ENCODE measurements around the gene SFXN4. TPM values are rescaled to one million over a fixed set of nuclear protein-coding genes. Genes with fewer than 3 reads are reported as not detected.

Gene SFXN4
- total RNA-seq, 2 donors from 2014 or later: 20.5 to 32.0 TPM

DNA sequence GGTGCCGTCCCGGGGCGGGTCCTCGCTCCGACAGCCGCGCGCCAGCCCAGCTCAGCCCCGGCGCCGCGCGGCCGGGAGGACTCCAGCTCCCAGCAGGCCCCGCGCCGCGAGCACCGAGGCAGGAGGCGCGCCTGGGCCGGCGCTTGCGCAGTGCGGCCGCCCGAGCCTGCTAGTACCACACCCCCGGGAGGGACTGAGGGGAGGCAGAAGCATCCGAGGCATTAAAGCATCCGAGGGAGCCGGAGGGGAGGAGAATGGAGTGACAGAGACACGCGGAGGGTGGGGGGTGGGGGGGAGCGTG is 41.8 kb upstream of the SFXN4 start, which contains the start of gene GRK5:
Gene GRK5, plus strand, starts transcription at position 206 of the 301 bp plus-strand sequence. CDS start 347 bp downstream, outside the sequence.
- peak within 1 kb of the TSS; percentile 27 to 75 for H3K4me3 ChIP-seq
- intact Hi-C loops (cut with DNase I): no loop called here
- ATAC-seq: peak; percentile 90

DNA sequence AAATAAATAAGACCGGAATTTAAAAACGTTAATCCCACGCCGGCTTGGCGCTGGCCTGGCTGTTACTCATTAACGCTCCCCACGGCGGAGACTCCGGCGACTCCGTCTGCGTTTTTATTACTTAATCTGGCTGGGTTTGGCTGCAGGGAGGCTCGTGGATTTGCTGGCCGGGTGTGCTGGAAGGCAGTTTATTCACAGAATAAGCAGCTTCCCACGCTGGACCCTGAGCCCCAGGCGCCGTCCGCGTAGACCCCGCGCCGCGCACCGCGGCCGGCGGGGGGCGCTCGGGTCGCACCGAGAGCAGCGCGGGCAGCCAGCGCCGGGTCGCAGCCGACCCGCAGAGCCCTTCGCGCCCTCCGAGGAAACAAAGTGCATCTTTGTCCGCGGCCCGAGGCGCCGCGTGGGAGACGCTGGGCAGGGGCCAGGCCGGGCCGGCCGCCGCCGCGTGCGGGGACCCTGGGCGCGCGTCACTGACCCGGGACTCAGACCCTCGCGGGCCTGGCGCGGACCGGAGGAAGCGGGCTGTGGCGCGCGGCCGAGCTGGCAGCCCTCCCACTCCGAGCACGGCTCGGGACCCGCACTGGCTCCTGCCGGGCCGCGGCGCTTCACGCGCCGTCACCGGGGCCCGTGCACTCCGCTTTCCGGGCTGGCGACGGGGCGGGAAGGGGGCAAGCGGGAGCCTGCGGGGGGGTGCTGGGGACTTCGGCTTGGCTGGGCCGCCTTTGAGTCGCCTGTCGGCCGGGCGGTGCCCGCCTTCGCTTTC is 41.3 kb upstream of the SFXN4 start:
- 1% methylated on average over 73 of the region's 97 CpGs; no CpG with 5 or more reads in 1 of the 2 donors for WGBS, 2 donors
- Histone ChIP-seq H3K4me3 (peak overlapping the region; percentile 27 to 75), H3K27ac (peak overlapping the region; percentile 81 to 98 (median 96)), H3K27me3 (no peaks in the 10 kb centered on the region), H3K4me1 (peaks cover 19% of the 10 kb centered on the region), H3K36me3 (replicated peaks in 1 of 2; ENCODE audit: insufficient read depth in 1 of 2, low read depth in 2 of 2) (no peaks in the 10 kb centered on the region), H3K9me3 (no peaks in the 10 kb centered on the region)
- intact Hi-C loops (cut with DNase I): no loop called here
- ATAC-seq (peak; percentile 72), DNase-seq (peak; percentile 61 to 77 (median 64))
- TF ChIP-seq POLR2A (IDR thresholded peaks at IDR 0.05): peak in 2 of 3 donors; percentile 46 to 49
- TF ChIP-seq, protein P1, sequence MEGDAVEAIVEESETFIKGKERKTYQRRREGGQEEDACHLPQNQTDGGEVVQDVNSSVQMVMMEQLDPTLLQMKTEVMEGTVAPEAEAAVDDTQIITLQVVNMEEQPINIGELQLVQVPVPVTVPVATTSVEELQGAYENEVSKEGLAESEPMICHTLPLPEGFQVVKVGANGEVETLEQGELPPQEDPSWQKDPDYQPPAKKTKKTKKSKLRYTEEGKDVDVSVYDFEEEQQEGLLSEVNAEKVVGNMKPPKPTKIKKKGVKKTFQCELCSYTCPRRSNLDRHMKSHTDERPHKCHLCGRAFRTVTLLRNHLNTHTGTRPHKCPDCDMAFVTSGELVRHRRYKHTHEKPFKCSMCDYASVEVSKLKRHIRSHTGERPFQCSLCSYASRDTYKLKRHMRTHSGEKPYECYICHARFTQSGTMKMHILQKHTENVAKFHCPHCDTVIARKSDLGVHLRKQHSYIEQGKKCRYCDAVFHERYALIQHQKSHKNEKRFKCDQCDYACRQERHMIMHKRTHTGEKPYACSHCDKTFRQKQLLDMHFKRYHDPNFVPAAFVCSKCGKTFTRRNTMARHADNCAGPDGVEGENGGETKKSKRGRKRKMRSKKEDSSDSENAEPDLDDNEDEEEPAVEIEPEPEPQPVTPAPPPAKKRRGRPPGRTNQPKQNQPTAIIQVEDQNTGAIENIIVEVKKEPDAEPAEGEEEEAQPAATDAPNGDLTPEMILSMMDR (IDR thresholded peaks at IDR 0.05): peak; percentile 19 to 91 (median 76)

More for the DNA sequence above, 41.8 kb upstream of the SFXN4 start, which contains the start of gene GRK5:
- DNase-seq: peak; percentile 90 to 95 (median 94)
- Histone ChIP-seq H3K27me3 (no peaks in the 10 kb centered on the region), H3K27ac (peak within 1 kb of the TSS; percentile 81 to 98 (median 96)), H3K36me3 (replicated peaks in 1 of 2; ENCODE audit: insufficient read depth in 1 of 2, low read depth in 2 of 2) (no peaks in the 10 kb centered on the region), H3K4me1 (peaks cover 19% of the 10 kb centered on the region), H3K9me3 (no peaks in the 10 kb centered on the region)
- WGBS, 2 donors: 0% methylated on average over 28 of the region's 34 CpGs; no CpG with 5 or more reads in 1 of the 2 donors
- TF ChIP-seq POLR2A (IDR thresholded peaks at IDR 0.05): peak in 1 of 3 donors; percentile 64
- TF ChIP-seq, protein P1 (IDR thresholded peaks at IDR 0.05): peak in 2 of 7 experiments; percentile 16 to 19

DNA sequence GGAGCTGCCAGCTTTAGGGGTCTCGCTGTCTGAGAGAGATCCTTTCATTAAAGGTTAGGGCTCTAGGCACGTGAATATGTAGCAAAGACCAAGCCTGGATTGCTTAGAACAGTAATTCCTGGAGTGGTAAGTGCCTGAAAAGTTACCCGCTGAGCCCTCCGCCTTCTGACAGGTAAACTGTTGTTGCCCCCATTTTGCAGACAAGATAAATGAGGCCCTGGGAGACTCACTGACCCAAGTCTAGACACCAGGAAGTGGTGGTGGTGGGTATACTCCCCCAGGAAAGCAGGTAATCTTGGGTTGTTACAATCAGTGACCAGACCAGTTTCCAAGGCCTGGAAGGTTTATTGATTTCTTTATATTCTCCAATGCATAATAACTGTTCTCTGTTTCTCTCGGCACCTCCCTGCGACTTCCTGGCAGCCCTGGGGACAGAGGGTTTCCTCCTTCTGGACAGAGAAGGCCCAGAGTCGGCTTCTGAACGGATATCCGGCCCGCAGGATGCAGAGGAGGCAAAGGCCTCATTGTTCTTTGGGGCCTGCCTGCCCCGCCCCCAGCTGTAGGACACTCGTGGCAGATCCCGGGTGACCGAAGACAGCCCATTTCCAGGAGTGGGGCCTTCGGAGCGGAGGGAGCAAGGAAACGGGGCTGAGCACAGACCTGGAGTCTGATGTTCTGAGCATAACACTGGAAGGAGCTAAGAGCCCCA is 40.5 kb upstream of the SFXN4 start:
- peak in 2 of 3 donors; percentile 12 to 31 for TF ChIP-seq POLR2A (IDR thresholded peaks at IDR 0.05)
- TF ChIP-seq, protein P1 (IDR thresholded peaks at IDR 0.05): no peak
- ATAC-seq (peak; percentile 21), DNase-seq (peak in 3 of 4 donors; percentile 58 to 66 (median 60))
- Histone ChIP-seq H3K36me3 (replicated peaks in 1 of 2; ENCODE audit: insufficient read depth in 1 of 2, low read depth in 2 of 2) (no peaks in the 10 kb centered on the region), H3K4me1 (peaks cover 19% of the 10 kb centered on the region), H3K4me3 (no peak overlapping the region), H3K27ac (peak overlapping the region; percentile 81 to 98 (median 96)), H3K9me3 (no peaks in the 10 kb centered on the region), H3K27me3 (no peaks in the 10 kb centered on the region)
- 32 to 37% methylated on average over 11 to 17 of the region's 17 CpGs for WGBS, 2 donors
- intact Hi-C loops (cut with DNase I): no loop called here

DNA sequence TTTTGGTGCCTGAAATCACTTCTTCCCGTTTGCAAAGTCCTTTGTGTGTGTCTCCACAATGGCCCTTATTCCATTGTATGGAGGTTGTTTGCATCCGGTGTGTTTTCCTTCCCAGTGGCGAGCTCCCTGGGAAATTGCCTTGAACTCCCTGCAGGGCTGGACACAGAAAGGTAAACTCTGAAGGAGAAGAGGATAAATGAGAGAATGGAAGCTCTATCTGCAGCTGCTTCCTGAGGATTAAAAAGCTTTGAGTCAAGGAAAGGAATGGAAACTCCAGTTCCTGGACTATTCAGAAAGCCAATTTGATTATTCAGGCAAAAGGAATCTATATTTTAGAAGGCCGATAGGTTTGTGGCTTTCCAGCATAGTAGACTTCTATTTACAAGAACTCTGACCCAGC is 37.5 kb upstream of the SFXN4 start:
- H3K4me1 ChIP-seq: peaks cover 9% of the 10 kb centered on the region
- WGBS, 2 donors: 56 to 63% methylated on average over 4 of the region's 4 CpGs
- H3K4me3 ChIP-seq: no peak overlapping the region
- DNase-seq (no peak), ATAC-seq (no peak)
- no peaks in the 10 kb centered on the region for H3K27me3 ChIP-seq
- no peaks in the 10 kb centered on the region for H3K9me3 ChIP-seq
- H3K27ac ChIP-seq: no peak overlapping the region
- intact Hi-C loops (cut with DNase I): no loop called here
- H3K36me3 ChIP-seq (replicated peaks in 1 of 2; ENCODE audit: insufficient read depth in 1 of 2, low read depth in 2 of 2): no peaks in the 10 kb centered on the region
- TF ChIP-seq POLR2A (IDR thresholded peaks at IDR 0.05): no peak

GRCh38 chr10:119201233-119201632 is 35.7 kb upstream of the SFXN4 start:
- no peaks in the 10 kb centered on the region for H3K9me3 ChIP-seq
- TF ChIP-seq, protein P1 (IDR thresholded peaks at IDR 0.05): no peak
- TF ChIP-seq POLR2A (IDR thresholded peaks at IDR 0.05): no peak
- no peak overlapping the region for H3K27ac ChIP-seq
- peaks cover 6% of the 10 kb centered on the region for H3K4me1 ChIP-seq
- 36 to 57% methylated on average over 1 of the region's 1 CpG for WGBS, 2 donors
- intact Hi-C loops (cut with DNase I): no loop called here
- no peak overlapping the region for H3K4me3 ChIP-seq
- no peaks in the 10 kb centered on the region for H3K27me3 ChIP-seq
- no peaks in the 10 kb centered on the region for H3K36me3 ChIP-seq (replicated peaks in 1 of 2; ENCODE audit: insufficient read depth in 1 of 2, low read depth in 2 of 2)
- ATAC-seq (no peak), DNase-seq (no peak)

Measured in body of pancreas (tissue), 4 donors.